Aorta (tissue), 5 donors: Measurements from ENCODE around the gene DNAJC8. TPM values are rescaled to one million over a fixed set of nuclear protein-coding genes. Genes with fewer than 3 reads are reported as not detected.
A peak's percentile ranks its signal among the peaks of the same experiment; 100 is the strongest.

ENCODE experiments used
- ATAC-seq: fragments of 200-7000 bp; cut with Tn5 transposase; one replicate; pipeline ENCODE4 v1.9.1; 2022; ENCODE audit warnings: moderate library complexity; ENCODE audit not compliant: low FRiP score
- DNase-seq, 2 donors: peaks; one replicate each; pipeline ENCODE4 v3.0.0-alpha.2; 2020
- H3K27ac ChIP-seq, 2 donors: one replicate each; pipeline ENCODE4 v1.5.1; 2013; ENCODE audit warnings: low read length in 2 of 2, mild to moderate bottlenecking in 2 of 2, moderate library complexity in 2 of 2, control low read depth in 1 of 2, inconsistent platforms in 1 of 2, low read depth in 1 of 2
- H3K27me3 ChIP-seq, 2 donors: one replicate each; pipeline ENCODE4 v1.6.1; 2013; ENCODE audit warnings: control low read depth in 1 of 2, low read length in 1 of 2, mild to moderate bottlenecking in 1 of 2, moderate library complexity in 1 of 2; ENCODE audit not compliant: insufficient read depth in 2 of 2, control insufficient read depth in 1 of 2
- H3K36me3 ChIP-seq, 2 donors: one replicate each; pipeline ENCODE4 v1.6.1; 2013; ENCODE audit warnings: control low read depth in 1 of 2, low read length in 1 of 2, mild to moderate bottlenecking in 1 of 2; ENCODE audit not compliant: insufficient read depth in 2 of 2, control insufficient read depth in 1 of 2
- H3K4me1 ChIP-seq, 2 donors: one replicate each; pipeline ENCODE4 v1.6.1; 2013; ENCODE audit warnings: low read length in 2 of 2, control low read depth in 1 of 2, mild to moderate bottlenecking in 1 of 2, moderate library complexity in 1 of 2; ENCODE audit not compliant: insufficient read depth in 2 of 2, control insufficient read depth in 1 of 2
- H3K4me3 ChIP-seq, 2 donors: one replicate each; pipeline ENCODE4 v1.5.1; 2013; ENCODE audit warnings: low read length in 2 of 2, control low read depth in 1 of 2, mild to moderate bottlenecking in 1 of 2
- H3K9me3 ChIP-seq: one replicate; pipeline ENCODE4 v1.6.1; 2013; ENCODE audit warnings: mild to moderate bottlenecking, low read length; ENCODE audit not compliant: control insufficient read depth
- WGBS, 2 donors: extraction: QIAGEN DNeasy Blood & Tissue Kit; methylation state at CpG; one replicate each; pipeline ENCODE4 v1.1.7; 2013; 5-methylcytosine and 5-hydroxymethylcytosine counted together
- intact Hi-C, 2 donors: fragments of 100-400 bp; cut with DNase I; formaldehyde crosslinking; loops; one replicate each; pipeline versions ENCODE4 v1.14.2 to v1.15.0; 2022
- polyA plus RNA-seq, 2 donors: library from polyadenylated mRNA; stranded (reverse); fragments of 200-250 nt; gene quantifications; one replicate each; pipeline ENCODE4 v1.2.3, GENCODE V29; 2013
- total RNA-seq, 2 donors: library from RNA; stranded (reverse); fragmentation: NEBNext Ultra II Directional; extraction: Animal tissue kit (Norgen Biotek cat#: 25700); gene quantifications; one replicate each; pipeline ENCODE4 v1.2.1, GENCODE V29; 2021
- donor health status: healthy with polysubstance abuse.
- donor health status: Bipolar disorder and iron deficiency.
- donor health status: DM: no; HTN: no; CAD: no.
- donor health status: DM: no; HTN: no; CAD: no.
- donor health status: DM: yes; HTN: yes; CAD: no.

The DNAJC8 gene
- total and polyA plus RNA-seq, 4 donors, result 66.4 to 111 (median 73.8) TPM

GRCh38 chr1:28269529-28269928 lies 36.7 kb upstream of the DNAJC8 start:
- ATAC-seq, result no peak
- Histone ChIP-seq H3K4me3 (no peak overlapping the region), H3K27me3 (no peaks in the 10 kb centered on the region), H3K36me3 (peaks cover 3% of the 10 kb centered on the region in 2 donors), H3K27ac (no peak overlapping the region), H3K4me1 (no peaks in the 10 kb centered on the region), H3K9me3 (no peaks in the 10 kb centered on the region)
- DNase-seq, result no peak
- intact Hi-C loops, result no loop called here
- 71 to 73% methylated on average over 2 of the region's 2 CpGs for WGBS, 2 donors

- intact Hi-C loops, result no loop called here
- Histone ChIP-seq H3K9me3 (no peaks in the 10 kb centered on the region), H3K4me3 (no peak overlapping the region), H3K36me3 (peaks cover 3% of the 10 kb centered on the region in 2 donors), H3K27ac (no peak overlapping the region), H3K4me1 (no peaks in the 10 kb centered on the region), H3K27me3 (no peaks in the 10 kb centered on the region)
- 87% methylated on average over 2 of the region's 2 CpGs for WGBS, 2 donors
- no peak for DNase-seq
- no peak for ATAC-seq
Measured at GRCh38 chr1:28267633-28268032, 34.8 kb upstream of the DNAJC8 start.

DNA sequence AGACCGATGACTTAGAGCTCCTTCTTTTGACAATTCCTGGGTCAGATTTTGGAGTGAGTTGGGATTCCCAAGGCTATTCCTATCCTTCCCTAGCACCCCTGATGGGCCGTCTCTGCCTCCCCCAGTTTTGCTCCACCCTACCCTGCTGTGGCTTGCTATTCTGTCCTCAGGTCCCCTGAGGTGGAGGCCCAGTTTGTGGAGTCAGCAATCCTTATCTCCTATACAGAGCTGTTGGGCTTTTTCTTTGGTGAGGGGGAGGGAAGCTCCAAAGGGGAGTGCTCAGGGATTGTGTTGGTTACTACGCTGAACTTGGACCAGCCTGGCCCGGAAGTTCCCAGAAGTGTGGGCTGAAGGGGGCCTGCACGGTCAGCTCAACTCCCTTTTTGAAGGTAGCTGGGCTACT lies 34.1 kb upstream of the DNAJC8 start:
- Histone ChIP-seq H3K4me1 (no peaks in the 10 kb centered on the region), H3K27ac (no peak overlapping the region), H3K27me3 (no peaks in the 10 kb centered on the region), H3K36me3 (peaks cover 0 to 3% of the 10 kb centered on the region in 2 donors), H3K4me3 (no peak overlapping the region), H3K9me3 (no peaks in the 10 kb centered on the region)
- no peak for ATAC-seq
- no peak for DNase-seq
- WGBS, 2 donors, result 33 to 41% methylated on average over 5 of the region's 5 CpGs
- intact Hi-C loops, result no loop called here

DNA sequence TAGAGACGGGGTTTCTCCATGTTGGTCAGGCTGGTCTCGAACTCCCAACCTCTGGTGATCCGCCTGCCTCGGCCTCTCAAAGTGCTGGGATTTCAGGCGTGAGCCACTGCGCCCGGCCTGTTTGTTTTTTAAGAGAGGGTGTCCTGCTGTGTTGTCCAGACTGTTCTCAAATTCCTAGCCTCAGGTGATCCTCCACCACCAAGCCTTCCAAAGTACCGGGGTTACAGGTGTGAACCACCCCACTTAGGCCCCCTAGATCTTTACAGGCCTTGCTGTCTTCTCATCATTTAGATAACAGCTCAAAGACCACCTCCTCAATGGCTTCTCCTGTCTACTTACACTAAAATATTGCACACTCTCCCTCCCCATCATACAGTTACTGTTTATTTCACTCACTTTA lies 32.7 kb upstream of the DNAJC8 start:
- no peak for ATAC-seq
- intact Hi-C loops, result no loop called here

DNA sequence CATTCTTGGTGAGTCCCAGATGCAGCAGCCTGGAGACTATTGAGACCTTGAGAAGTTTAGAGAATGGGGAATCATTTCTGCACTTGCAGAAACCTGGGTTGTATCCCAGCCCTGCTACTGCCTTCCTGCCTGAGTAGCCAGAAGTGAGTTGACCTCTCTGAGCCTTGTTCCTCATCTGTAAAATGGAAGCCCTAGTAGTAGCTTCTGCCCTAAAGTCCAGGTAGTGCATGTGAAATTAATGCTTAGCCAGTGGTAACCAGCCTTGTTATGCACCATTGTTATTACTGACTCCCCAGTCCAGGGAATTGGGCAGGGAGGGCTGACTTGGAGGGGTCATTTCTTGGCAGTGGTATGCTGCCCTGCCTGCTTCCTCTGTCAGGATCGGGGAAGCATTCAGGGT lies 32.1 kb upstream of the DNAJC8 start:
- H3K27me3 ChIP-seq, result no peaks in the 10 kb centered on the region
- no peak overlapping the region for H3K4me3 ChIP-seq
- H3K27ac ChIP-seq, result no peak overlapping the region
- no peaks in the 10 kb centered on the region for H3K4me1 ChIP-seq
- no peak for ATAC-seq
- no peaks in the 10 kb centered on the region for H3K9me3 ChIP-seq
- peaks cover 0 to 3% of the 10 kb centered on the region in 2 donors for H3K36me3 ChIP-seq
- 92 to 100% methylated on average over 1 of the region's 1 CpG for WGBS, 2 donors
- intact Hi-C loops, result loop anchor here (5.0 kb wide), 1 partner anchor 62 kb away; the partner anchor contains the start of gene MED18 (in 2 of the 2)
- DNase-seq, result no peak

More for the DNA sequence above, 32.7 kb upstream of the DNAJC8 start:
- DNase-seq, result no peak
- Histone ChIP-seq H3K4me1 (no peaks in the 10 kb centered on the region), H3K27me3 (no peaks in the 10 kb centered on the region), H3K9me3 (no peaks in the 10 kb centered on the region), H3K4me3 (no peak overlapping the region), H3K27ac (no peak overlapping the region), H3K36me3 (peaks cover 0 to 3% of the 10 kb centered on the region in 2 donors)
- 88 to 92% methylated on average over 8 of the region's 8 CpGs for WGBS, 2 donors

DNA sequence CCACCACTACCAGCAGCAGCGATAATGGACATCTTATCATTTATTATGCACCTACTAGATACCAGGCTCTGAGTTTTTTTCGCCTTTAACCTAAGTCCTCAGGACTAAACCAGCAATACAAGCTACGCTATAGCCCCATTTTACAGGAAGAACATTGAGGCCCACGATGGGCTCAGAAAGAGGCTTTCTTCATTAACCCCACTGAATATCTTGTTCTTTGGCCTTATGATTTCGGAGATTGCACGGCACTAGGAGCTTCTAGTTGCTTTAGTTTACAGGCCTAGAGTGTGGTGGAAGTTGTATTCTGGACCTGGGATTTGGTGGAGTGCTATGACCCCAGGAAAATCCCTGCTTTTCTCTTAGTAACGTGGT lies 28.0 kb upstream of the DNAJC8 start:
- WGBS, 2 donors, result 35 to 39% methylated on average over 7 of the region's 7 CpGs
- Histone ChIP-seq H3K27me3 (no peaks in the 10 kb centered on the region), H3K27ac (no peak overlapping the region), H3K36me3 (no peaks in the 10 kb centered on the region), H3K4me1 (no peaks in the 10 kb centered on the region), H3K9me3 (no peaks in the 10 kb centered on the region), H3K4me3 (peak overlapping the region; percentile 64 to 96)
- ATAC-seq (no peak), DNase-seq (no peak)
- intact Hi-C loops, result loop anchor here (5.0 kb wide), 1 partner anchor 67 kb away; the partner anchor contains the start of gene MED18 (in 2 of the 2)

DNA sequence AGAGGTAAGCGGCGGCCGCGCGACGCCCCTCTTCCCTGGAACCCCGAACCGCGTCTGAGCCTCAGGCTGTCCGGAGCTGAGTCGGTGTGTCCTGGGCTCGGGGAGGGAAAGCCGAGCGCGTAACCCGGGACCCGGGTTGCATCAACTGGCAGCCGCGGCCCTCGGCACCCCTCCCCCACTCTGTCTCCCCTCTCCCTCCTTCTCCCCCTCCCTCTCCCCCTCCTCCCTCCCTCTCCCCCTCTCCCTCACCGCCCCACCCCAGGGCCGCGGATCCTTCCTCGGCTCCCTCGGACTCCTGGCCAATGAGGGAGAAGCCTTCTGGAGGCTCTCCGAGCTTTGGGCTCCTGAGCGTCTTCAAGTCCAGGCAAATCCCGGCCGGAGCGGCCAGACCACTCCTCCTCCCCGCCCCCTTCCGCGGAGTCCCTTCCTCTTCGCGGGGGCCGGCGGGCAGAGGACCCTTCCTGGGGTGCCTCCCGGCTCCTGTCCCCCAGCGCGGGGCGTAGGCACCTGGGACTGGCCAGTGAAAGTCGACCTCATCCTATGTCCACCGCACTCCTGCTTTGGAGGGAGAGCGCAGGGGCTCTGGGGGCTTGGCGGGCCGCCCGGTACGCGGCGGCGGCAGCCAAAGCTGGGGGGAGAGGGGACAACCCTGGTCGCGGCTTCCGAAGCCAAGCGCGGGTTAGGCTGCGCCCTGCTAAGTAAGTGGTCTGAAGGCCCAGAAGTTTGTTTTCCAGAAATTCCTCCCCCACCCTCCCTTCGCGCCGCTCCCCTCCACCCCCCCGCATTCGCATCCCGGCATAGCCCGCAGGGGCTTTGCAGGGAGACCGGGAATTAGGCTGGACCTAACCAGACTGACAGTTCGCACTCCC lies 27.3 kb upstream of the DNAJC8 start:
- H3K27ac ChIP-seq, result peak overlapping the region in 1 of 2 donors; percentile 65
- no peaks in the 10 kb centered on the region for H3K36me3 ChIP-seq
- no peaks in the 10 kb centered on the region for H3K4me1 ChIP-seq
- H3K4me3 ChIP-seq, result peak overlapping the region; percentile 64 to 96
- peak; percentile 90 to 92 for DNase-seq
- intact Hi-C loops, result loop anchor here (5.0 kb wide), 1 partner anchor 67 kb away; the partner anchor contains the start of gene MED18 (in 2 of the 2)
- H3K9me3 ChIP-seq, result no peaks in the 10 kb centered on the region
- WGBS, 2 donors, result 1% methylated on average over 48 to 66 of the region's 66 CpGs
- no peaks in the 10 kb centered on the region for H3K27me3 ChIP-seq
- peak; percentile 82 for ATAC-seq

DNA sequence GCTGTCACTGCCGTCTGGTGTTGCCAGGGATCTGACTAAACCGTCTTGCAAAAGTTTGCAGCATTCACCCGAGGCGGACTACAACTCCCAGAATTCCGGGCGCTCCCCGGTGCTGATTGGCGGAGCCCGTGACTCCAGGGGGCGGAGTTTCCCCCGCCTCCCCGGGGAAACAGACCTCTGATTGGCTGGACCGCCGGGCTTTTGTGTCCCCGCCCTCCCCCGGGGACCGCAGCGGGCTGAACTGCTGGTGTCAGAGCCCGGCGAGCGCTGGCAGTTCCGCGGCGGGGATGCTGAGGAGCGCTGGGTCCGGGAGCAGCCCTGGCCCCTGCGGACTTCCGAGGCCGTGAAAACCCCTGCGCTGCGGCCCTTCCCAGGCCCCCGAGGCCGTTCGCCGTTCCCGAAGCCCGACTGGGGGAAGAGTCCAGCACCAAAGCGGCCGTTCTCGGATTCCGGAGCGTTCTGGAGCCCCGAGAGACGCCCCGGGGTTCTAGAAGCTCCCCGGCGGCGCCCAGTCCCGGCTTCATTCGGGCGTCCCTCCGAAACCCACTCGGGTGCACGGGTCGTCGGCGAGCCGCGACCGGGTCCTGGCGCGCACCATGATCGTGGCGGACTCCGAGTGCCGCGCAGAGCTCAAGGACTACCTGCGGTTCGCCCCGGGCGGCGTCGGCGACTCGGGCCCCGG lies 26.6 kb upstream of the DNAJC8 start, which contains the start of gene SESN2:
TSS of gene SESN2 (plus strand) at position 267 of the 682 bp plus-strand sequence. CDS start at position 597, 330 bp downstream.
- 0 to 1% methylated on average over 76 of the region's 76 CpGs for WGBS, 2 donors
- H3K27me3 ChIP-seq, result no peaks in the 10 kb centered on the region
- H3K27ac ChIP-seq, result peak within 1 kb of the TSS; percentile 50 to 65
- H3K4me1 ChIP-seq, result no peaks in the 10 kb centered on the region
- ATAC-seq, result peak; percentile 98
- no peaks in the 10 kb centered on the region for H3K9me3 ChIP-seq
- H3K36me3 ChIP-seq, result no peaks in the 10 kb centered on the region
- peak within 1 kb of the TSS; percentile 64 to 96 for H3K4me3 ChIP-seq
- intact Hi-C loops, result no loop called here
- peak; percentile 100 for DNase-seq
